ENCODE data around the gene TTC7B. TPM values are rescaled to one million over a fixed set of nuclear protein-coding genes. Genes with fewer than 3 reads are reported as not detected.

Gene TTC7B
- total and polyA plus RNA-seq, 2 of the 13 experiments (the other 11 are each of a cell fraction or from before 2014, with no cell fraction given) = 1.3 to 3.2 TPM

DNA sequence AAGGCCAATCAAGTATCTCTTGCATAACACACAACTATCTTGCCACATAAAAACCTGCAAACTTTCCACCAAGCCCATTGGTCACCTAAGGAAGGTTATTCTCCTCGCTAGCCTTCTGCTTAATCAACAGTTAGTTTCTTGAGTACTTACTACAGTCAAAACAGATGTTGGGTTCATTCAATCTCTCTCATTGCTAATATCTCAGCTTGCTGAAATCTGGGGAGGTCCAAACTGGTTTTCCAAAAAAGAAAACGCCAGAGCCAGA lies 74.6 kb downstream of the TTC7B start:
- CTCF ChIA-PET (ENCODE audit: low intra/inter-chr PET ratio, low total read pairs) = no interaction called here
- H3K9ac ChIP-seq (ENCODE audit: insufficient read depth, low read depth, low read length) = no peak overlapping the region
- H3K27me3 ChIP-seq (ENCODE audit: control insufficient read depth in 1 of 2, insufficient read depth in 2 of 2, low read length in 2 of 2) = no peaks in the 10 kb centered on the region; a peak in 1 of 5 replicates
- TF ChIP-seq STAT5B (CRISPR knock-in tag; IDR thresholded peaks at IDR 0.05) = no peak
- TF ChIP-seq ZNF468 (CRISPR knock-in tag; IDR thresholded peaks at IDR 0.05) = no peak
- no peak for TF ChIP-seq ZFP1 (CRISPR knock-in tag; IDR thresholded peaks at IDR 0.05)
- no peak for TF ChIP-seq KLF6 (CRISPR knock-in tag; IDR thresholded peaks at IDR 0.05)
- TF ChIP-seq XBP1 (CRISPR knock-in tag; IDR thresholded peaks at IDR 0.05) = no peak
- no peak for TF ChIP-seq TEAD2 (CRISPR knock-in tag; IDR thresholded peaks at IDR 0.05)
- no peak for TF ChIP-seq KLF15 (CRISPR knock-in tag; IDR thresholded peaks at IDR 0.05; ENCODE audit: borderline replicate concordance)
- no peak for TF ChIP-seq KAT7 (CRISPR knock-in tag; IDR thresholded peaks at IDR 0.05; ENCODE audit: borderline replicate concordance)
- POLR2A ChIA-PET = no interaction called here
- H3K4me1 ChIP-seq (ENCODE audit: insufficient read depth, low read length) = no peaks in the 10 kb centered on the region
- no peaks in the 10 kb centered on the region for H4K20me1 ChIP-seq (ENCODE audit: insufficient read depth, low read length)
- DNase-seq (ENCODE audit: low spot score) (no peak), ATAC-seq (no peak), FAIRE-seq (no peak)
- H3K4me2 ChIP-seq (ENCODE audit: low read depth, low read length) = no peak overlapping the region
- no peaks in the 10 kb centered on the region for H3K36me3 ChIP-seq (replicated peaks in 1 of 2; ENCODE audit: control insufficient read depth in 1 of 2, insufficient read depth in 2 of 2, low read length in 2 of 2)
- no peak overlapping the region for H2AFZ ChIP-seq (ENCODE audit: low read length)
- intact Hi-C loops (cut with micrococcal nuclease; ENCODE audit: unreplicated experiment) = no loop called here
- H3K27ac ChIP-seq (ENCODE audit: extremely low read length, insufficient read depth, low read length) = no peak overlapping the region
- BruUV-seq (replicated peaks) = no TSS peak
- no peaks in the 10 kb centered on the region for H3K9me3 ChIP-seq (ENCODE audit: low read length)
- no peak overlapping the region for H3K4me3 ChIP-seq (replicated peaks in 1 of 3; ENCODE audit: insufficient read depth in 1 of 3, low read depth in 2 of 3, low read length in 3 of 3)
- H3K79me2 ChIP-seq (ENCODE audit: insufficient read depth, low read length) = no peaks in the 10 kb centered on the region
- WGBS (ENCODE audit: low lambda C conversion rate) = 79% methylated on average over 2 of the region's 2 CpGs
- in situ Hi-C loops (cut with HindIII; ENCODE audit: extremely low pct_ligation_motif_present, low pct_unique_long_range_greater_than_20kb) = no loop called here

DNA sequence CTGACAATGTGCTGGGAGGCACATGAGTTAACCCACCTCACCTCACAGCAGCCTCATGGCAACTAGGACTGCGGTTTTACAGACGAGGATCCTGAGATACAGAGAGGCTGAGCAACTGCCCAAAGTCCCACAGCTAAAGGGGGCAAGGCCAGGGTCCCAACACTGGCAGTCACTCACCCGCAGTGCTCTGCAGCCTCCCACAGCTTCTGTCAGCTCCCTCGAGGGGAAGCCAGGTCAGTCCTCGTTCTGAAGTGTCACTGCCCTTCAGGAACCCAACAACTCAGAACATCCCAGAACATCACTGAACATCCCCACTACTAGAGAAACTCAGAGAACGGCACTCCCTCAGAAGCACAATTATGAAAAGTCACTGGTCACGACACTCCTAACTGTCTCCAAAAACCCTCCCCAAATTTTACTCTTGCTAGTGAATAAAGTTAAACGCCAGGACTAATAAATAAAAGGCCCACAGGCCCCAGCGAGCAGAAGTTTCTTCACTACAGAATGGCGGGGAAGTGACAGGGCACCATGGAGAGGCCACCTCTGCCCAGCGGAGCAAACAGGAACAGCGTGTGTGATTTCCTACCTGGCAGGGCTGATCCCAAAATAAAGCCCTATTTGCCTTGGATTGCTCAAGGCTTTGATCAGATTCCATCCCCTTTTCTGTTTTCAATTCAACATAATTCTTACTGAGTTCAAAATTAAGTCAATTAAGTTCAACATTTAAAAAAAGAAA lies 75.1 kb downstream of the TTC7B start:
- H3K79me2 ChIP-seq (ENCODE audit: insufficient read depth, low read length) = no peaks in the 10 kb centered on the region
- CTCF ChIA-PET (ENCODE audit: low intra/inter-chr PET ratio, low total read pairs) = no interaction called here
- no peak overlapping the region for H3K4me2 ChIP-seq (ENCODE audit: low read depth, low read length)
- no peak for ATAC-seq
- no peaks in the 10 kb centered on the region for H4K20me1 ChIP-seq (ENCODE audit: insufficient read depth, low read length)
- H3K9me3 ChIP-seq (ENCODE audit: low read length) = no peaks in the 10 kb centered on the region
- H3K27me3 ChIP-seq (ENCODE audit: control insufficient read depth in 1 of 2, insufficient read depth in 2 of 2, low read length in 2 of 2) = no peaks in the 10 kb centered on the region; a peak in 1 of 5 replicates
- no peak overlapping the region for H3K9ac ChIP-seq (ENCODE audit: insufficient read depth, low read depth, low read length)
- intact Hi-C loops (cut with micrococcal nuclease; ENCODE audit: unreplicated experiment) (no loop called here), in situ Hi-C loops (cut with HindIII; ENCODE audit: extremely low pct_ligation_motif_present, low pct_unique_long_range_greater_than_20kb) (no loop called here)
- no peak for FAIRE-seq
- H3K4me1 ChIP-seq (ENCODE audit: insufficient read depth, low read length) = no peaks in the 10 kb centered on the region
- DNase-seq (ENCODE audit: low spot score) = no peak
- no peak overlapping the region for H3K4me3 ChIP-seq (replicated peaks in 1 of 3; ENCODE audit: insufficient read depth in 1 of 3, low read depth in 2 of 3, low read length in 3 of 3)
- no peaks in the 10 kb centered on the region for H3K36me3 ChIP-seq (replicated peaks in 1 of 2; ENCODE audit: control insufficient read depth in 1 of 2, insufficient read depth in 2 of 2, low read length in 2 of 2)
- 80% methylated on average over 7 of the region's 12 CpGs for WGBS (ENCODE audit: low lambda C conversion rate)
- no peak overlapping the region for H3K27ac ChIP-seq (ENCODE audit: extremely low read length, insufficient read depth, low read length)
- POLR2A ChIA-PET = no interaction called here
- no peak overlapping the region for H2AFZ ChIP-seq (ENCODE audit: low read length)
- no TSS peak for BruUV-seq (replicated peaks)
- TF ChIP-seq TBX2 (CRISPR knock-in tag; IDR thresholded peaks at IDR 0.05; ENCODE audit: borderline replicate concordance) (no peak), KDM6A (CRISPR knock-in tag; IDR thresholded peaks at IDR 0.05; ENCODE audit: low read depth) (no peak), ZFP36 (IDR thresholded peaks at IDR 0.05; ENCODE audit: borderline replicate concordance, low read depth, low read length, partially characterized antibody) (no peak), ZFP62 (CRISPR knock-in tag; IDR thresholded peaks at IDR 0.05) (no peak), ZNF3 (CRISPR knock-in tag; IDR thresholded peaks at IDR 0.05) (no peak), ZNF749 (CRISPR knock-in tag; IDR thresholded peaks at IDR 0.05; ENCODE audit: borderline replicate concordance) (no peak), ZNF777 (CRISPR knock-in tag; IDR thresholded peaks at IDR 0.05) (no peak), EEA1 (CRISPR knock-in tag; IDR thresholded peaks at IDR 0.05; ENCODE audit: borderline replicate concordance) (no peak)
- TF ChIP-seq, protein P1, sequence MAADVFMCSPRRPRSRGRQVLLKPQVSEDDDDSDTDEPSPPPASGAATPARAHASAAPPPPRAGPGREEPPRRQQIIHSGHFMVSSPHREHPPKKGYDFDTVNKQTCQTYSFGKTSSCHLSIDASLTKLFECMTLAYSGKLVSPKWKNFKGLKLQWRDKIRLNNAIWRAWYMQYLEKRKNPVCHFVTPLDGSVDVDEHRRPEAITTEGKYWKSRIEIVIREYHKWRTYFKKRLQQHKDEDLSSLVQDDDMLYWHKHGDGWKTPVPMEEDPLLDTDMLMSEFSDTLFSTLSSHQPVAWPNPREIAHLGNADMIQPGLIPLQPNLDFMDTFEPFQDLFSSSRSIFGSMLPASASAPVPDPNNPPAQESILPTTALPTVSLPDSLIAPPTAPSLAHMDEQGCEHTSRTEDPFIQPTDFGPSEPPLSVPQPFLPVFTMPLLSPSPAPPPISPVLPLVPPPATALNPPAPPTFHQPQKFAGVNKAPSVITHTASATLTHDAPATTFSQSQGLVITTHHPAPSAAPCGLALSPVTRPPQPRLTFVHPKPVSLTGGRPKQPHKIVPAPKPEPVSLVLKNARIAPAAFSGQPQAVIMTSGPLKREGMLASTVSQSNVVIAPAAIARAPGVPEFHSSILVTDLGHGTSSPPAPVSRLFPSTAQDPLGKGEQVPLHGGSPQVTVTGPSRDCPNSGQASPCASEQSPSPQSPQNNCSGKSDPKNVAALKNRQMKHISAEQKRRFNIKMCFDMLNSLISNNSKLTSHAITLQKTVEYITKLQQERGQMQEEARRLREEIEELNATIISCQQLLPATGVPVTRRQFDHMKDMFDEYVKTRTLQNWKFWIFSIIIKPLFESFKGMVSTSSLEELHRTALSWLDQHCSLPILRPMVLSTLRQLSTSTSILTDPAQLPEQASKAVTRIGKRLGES (CRISPR knock-in tag; IDR thresholded peaks at IDR 0.05; ENCODE audit: borderline replicate concordance) = no peak
- TF ChIP-seq, protein P2, sequence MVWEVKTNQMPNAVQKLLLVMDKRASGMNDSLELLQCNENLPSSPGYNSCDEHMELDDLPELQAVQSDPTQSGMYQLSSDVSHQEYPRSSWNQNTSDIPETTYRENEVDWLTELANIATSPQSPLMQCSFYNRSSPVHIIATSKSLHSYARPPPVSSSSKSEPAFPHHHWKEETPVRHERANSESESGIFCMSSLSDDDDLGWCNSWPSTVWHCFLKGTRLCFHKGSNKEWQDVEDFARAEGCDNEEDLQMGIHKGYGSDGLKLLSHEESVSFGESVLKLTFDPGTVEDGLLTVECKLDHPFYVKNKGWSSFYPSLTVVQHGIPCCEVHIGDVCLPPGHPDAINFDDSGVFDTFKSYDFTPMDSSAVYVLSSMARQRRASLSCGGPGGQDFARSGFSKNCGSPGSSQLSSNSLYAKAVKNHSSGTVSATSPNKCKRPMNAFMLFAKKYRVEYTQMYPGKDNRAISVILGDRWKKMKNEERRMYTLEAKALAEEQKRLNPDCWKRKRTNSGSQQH (CRISPR knock-in tag; IDR thresholded peaks at IDR 0.05; ENCODE audit: low read depth) = no peak
